Measurements from ENCODE around the gene ROR2.

Gene ROR2

DNA sequence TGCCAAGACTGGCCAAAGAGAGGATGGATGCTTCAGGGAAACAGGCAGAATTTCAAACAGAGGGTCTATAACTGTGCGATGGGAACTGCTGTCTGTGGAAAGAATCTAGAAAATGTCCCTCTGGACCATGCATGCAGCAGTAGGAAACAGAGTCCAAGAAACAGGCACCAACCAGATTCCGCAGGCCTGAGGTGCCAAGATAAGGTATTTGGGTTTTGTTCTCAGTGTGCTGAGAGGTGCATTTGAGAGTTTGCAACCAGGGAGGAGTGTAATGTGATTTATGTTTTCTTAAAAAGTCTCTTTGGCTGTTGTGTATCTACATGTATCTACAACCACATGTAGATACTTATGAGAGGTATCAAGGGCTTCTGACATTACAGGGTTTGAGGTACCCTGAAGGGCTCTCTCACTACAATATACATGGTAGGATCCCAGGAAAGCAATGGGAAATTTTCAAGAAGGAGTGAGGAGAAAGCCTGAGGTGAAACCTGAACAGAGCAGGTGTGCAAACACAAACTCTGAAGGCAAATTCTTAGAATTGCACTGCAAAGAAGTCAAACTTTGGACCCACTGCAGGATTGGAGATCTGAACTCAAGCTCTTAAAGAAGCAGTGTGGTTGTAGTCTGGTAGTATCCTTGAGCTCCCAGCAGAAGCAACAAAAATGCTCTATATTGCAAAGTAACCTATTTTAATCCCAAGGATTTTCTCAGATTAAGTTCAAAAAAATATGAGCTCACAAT lies 343.6 kb downstream of the ROR2 start:
- no peak for DNase-seq

DNA sequence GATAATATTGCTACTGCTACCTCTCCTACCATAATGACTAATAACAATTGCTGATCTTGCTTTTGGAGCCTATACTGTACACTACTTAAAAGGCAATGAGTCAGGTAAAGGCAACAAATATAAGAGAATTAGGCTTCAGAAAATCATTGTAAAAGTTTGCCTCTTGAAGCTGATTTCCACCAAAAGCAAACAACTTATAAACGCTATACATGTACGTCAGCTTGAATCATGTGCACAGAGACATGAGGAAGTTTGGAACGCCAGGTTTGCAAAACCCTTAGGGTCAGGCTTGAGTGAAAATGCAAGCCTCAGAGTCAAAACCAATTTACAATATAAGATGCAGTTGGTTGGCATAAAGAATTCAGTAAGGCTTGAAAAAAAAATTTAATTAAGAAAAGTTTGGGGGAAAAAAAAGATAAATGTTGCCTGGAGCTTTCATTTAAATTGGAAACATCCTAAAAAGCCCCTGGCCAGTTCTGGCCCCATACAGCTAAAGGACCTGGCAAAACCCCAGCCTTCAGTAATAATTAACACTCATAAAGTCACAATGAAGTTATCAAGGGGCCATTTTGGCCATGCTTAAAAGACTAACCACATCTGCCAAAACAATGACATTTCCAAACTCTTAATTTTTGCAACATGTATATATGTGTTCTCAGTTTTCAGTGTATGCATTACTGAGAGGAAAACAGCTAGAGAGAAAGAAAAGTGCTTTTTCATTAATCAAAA lies 345.4 kb downstream of the ROR2 start:
- DNase-seq, result no peak

DNA sequence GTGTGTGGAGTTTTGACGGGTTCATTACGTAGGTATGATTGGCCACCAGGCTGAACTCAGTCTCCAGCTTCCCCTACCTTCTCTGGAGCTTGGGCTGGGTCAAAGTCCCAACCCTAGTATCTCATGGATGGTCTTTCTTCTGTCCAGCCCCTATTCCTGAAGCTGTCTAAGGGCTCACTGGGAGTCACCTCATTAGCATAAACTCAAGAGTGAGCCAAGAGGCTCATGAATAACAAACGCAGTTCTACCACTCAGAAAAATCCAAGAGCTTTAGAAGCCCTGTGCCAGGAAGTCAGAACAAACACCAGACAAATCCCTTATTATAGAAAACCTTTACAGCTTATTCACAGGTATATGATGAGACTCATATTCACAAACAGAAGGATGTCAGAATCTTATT lies 346.1 kb downstream of the ROR2 start:
- DNase-seq, result no peak

DNA sequence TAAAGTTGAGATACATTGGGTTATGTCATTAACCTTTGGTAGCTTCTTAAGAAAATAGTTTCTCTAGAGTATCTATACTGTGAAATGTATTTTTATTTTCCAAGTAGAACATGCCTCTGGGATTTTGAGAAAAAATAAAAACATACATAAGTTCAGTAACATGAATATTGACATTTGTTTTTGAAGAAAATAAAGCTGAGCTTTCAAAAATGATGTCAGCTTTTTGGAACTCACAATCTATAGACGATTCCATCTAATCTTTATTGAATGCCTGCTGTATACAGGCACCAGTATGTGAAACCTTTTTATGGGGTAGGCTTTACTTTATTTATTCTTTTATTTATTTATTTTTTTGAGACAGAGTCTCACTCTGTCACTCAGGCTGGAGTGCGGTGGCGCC lies 350.5 kb downstream of the ROR2 start:
- no peak for DNase-seq

DNA sequence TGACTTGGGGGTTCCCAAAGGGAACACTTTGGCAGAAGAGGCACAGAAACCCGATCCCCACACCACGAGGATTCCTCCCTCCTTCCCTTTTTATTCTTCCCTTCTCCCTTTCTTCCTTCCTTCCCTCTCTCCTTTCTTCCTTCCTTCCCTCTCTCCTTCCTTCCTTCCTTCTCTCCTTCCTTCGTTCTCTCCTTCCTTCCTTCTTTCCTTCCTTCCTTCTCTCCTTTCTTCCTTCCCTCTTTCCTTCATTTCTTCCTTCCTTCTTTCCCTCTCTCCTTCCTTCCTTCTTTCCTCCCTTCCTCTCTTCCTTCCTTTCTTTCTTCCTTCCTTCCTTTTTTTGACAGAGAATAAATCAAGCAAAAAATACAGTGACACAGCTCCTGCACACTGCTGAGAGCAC lies 358.4 kb downstream of the ROR2 start:
- DNase-seq, result no peak

DNA sequence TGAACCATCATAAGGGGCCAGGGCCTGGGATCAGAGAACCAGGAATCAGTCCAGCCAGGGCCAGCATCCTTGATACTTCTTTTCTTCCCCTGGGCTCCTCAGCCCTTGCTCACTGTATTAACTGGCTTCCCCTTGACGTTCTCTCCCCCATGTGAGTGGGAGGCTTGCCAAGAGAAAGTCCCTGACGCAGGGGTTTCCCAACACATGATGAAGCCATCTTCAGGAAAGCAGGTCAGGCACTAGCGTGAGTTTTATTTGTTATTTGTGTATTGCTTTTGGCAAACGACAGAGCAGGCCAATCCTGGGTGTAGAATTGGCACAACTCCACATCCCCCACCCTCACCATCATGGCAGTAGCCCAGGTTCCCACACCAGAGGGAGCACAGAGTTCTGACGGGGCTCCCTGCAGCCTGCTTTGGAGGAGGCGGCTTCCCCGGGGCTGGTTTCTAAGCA lies 360.9 kb downstream of the ROR2 start:
- DNase-seq, result no peak

DNA sequence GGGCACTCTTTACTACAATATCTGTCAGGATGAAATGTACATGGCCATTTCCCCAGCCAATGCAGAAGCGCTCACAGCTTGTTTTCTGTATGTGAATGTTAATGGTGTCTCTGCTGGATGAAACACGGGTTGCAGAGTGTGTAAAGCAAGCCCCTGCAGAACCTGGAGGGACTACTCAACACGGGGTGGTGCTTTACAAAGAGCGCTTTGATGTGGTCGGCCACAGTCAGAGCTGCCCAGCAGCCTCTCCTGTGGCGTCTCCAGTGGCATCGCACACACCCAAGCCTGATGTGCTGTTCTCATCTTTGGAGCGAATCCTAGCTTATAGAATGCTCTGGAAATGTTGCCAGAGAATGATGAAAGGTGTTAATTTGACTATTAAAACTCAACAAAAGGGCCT lies 363.7 kb downstream of the ROR2 start:
- no peak for DNase-seq

DNA sequence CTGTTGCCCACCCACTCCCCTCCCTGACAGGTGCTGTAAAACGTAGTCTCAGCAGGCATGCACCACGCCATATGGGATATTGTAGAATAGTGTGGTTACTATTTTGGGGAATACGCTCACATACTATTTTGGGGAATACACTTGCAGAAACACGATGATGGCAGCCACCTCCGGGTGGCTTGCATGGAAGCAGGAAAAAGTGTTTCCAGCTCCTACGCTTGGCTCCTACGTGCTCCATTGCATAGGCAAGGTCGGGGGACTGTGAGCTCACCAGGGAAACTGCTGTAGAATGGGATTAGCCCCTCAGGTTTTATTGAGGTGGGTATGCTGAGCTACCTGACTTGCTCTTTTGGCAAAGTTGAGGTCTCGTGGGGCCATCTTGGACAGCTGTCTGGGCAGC lies 366.1 kb downstream of the ROR2 start:
- DNase-seq, result no peak

DNA sequence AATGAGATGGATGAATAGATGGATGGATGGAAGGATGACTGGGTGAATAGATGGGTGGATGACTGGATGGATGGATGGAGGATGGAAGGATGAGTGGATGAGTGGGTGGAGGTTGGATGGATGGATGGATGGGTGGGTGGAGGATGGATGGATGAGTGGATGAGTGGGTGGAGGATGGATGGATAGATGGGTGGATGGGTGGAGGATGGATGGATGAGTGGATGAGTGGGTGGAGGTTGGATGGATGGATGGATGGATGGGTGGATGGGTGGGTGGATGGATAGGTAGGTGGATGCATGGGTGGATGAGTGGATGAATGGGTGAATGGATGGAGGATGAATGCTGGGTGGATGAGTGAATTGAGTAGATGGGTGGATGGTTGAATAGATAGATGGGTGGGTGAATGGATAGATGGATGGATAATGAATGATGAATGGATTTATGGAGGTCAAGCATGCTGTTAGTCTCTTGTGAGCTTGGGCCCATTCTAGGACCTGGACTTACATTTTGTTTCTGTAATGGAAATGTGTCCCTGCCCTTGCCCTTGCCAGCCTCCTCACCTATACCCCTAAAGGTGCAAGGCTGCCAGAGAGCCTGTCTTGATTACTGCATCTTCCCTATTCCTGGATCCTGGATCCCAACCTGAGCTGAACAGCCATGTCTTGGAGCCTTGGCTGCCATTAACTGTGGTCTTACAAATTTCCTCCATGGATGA lies 366.7 kb downstream of the ROR2 start:
- DNase-seq, result no peak

DNA sequence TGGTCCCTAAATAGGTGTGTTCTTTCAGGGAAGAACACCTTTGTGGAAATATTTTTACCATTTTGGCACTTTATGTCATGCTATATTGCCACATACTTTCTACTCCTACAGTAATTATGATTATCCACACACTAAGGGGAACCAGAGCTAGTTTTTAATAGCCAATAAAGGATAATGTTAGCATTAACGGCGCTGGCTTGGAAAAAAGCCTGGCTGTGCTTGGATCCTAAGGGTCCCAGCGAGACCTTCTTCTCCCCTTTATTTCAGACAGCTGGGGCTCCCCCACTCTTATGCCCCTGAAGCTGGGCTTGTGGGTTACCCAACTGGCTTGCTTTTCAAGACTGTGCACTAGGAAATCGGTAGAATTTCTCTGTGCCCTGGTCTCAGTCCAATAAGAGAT lies 367.8 kb downstream of the ROR2 start:
- no peak for DNase-seq

DNA sequence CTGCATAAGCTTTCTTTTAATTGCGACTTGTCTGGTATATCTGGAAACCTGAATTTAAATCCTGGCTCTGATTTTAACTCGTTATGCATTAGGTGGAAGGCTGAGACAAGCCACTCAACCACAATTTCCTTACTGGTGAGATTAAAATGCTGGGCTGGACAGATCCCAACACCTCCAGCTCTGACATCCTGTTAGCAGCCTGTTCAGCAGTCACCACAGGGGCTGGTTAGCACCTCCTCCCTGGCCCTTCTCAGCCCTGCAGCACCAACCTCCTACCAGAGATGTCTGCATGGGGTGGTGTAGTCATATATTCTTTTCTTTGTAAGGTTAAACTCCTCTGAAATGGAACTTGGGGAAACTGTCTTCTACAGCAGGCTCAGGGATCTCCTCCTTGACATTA lies 369.9 kb downstream of the ROR2 start:
- no peak for DNase-seq

DNA sequence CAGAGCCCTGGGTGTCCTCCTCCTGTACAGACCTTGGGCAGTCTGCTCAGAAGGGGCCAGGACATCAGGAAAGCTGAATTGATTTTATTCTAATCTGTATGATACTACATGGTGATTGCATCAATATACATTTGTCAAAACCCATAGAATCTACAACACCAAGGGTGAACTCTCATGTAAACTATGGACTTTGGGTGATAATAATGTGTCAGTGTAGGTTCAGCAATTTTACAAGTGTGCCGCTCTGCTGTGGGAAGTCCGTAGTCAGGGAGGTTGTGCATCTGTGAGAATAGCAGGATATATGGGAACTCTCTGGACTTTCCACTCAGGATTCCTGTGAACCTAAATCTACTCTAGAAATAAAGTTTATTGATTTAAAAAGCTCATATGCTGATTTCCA lies 371.1 kb downstream of the ROR2 start:
- DNase-seq, result no peak

DNA sequence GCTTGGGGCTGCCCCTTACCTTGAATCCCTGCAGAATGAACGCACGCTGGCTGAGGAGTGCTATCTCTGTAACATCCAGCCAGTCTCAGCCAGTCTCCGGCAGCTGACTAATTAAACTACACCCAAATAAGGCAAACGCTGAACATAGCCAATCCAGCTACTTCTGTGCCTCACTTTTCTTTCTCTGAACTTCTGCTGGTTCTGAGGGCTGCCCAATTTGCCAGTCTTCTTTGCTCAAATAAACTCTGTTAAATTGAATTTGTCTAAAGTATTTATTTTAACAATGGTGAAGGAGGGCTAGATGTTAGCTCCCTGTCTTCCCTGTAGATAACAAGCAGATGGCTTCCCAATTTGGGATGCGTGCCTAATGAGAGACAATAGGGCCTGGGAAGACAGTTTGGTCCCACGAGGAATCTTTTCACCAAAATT lies 372.4 kb downstream of the ROR2 start:
- no peak for DNase-seq

DNA sequence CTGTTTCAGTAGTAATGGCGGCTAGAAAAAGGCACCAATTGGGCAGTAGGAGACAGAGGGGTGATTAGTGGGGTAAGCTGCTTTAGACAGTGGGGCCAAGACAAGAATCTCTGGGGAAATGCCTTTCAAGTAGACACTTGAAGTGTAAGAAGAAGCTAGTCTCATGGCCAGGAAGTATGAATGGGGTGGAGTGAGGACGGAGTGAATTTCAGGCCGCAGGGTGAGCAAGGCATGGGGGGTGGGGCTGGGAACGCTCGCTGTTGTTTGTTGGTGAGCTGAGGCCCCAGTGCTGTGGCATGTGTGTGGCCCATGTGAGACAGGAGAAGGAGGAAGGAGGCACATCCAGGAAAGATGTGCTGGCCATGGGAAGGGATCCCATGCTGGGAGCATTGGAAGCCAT lies 377.2 kb downstream of the ROR2 start:
- no peak for DNase-seq

DNA sequence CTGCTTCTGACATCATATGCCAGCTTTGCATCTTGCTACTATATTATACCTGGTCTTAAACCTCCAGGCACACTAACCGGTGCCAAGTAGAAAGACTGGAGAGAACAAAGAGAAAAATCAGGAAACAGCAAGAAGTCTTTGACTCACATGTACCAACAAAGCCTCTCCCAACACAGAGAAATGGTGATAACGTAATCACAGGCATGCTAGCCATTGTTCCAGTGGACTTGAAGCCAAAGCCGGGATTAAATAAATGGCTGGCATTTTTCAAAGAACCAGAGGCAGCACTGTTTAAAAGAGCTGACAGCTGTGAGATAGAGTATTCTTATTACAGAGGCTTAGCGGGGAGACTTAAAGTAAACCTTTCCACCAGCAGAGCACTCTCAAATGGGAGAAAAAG lies 378.0 kb downstream of the ROR2 start:
- no peak for DNase-seq

DNA sequence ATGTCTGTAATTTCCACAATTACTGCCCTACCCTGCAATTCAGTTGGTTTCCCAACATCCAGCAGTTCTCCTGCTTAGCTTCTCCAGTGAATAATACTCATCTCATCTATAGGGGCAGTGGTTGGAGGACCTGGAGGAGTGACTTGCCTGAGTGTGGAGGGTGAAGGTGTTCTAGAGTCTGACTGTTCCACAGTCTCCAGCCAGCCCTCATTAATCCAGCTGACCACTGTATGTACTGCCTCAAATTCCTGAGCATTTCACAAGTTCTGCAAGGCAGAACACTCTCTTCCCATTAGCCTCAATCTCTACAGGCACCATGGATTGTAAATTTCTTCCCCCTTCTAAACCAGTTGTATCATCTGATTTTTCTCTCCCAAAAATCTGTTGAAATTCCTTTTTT lies 379.0 kb downstream of the ROR2 start:
- DNase-seq, result no peak

DNA sequence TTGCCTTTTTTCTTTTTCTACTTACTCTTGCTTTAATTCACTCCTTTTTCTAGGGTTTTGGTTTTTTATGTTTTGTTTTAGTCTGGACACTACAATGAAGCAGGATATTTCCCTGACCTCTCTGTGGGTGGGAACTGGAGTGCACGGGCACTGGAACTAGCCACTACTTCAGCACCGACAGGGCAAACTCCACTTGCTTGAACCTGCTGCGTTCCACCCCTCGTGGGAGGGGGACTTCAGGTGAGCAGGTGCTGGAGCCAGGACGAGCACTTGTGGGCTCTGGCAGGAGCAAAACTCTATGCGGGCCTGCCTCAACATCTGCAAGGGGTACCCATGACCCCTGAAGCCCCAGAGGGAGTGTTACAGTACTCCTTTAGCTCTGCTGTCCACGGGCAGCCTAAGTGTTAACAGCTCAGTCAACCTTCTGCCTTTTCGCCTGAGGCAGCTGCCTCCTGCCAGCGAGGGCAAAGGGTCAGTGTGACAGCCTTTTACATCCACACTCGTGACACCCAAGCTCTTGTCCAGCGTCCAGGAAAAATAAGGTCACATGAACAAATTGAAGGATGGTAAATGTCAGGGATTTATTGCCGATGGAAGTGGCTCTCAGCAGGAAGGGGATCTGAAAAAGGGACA lies 382.3 kb downstream of the ROR2 start:
- no peak for DNase-seq

DNA sequence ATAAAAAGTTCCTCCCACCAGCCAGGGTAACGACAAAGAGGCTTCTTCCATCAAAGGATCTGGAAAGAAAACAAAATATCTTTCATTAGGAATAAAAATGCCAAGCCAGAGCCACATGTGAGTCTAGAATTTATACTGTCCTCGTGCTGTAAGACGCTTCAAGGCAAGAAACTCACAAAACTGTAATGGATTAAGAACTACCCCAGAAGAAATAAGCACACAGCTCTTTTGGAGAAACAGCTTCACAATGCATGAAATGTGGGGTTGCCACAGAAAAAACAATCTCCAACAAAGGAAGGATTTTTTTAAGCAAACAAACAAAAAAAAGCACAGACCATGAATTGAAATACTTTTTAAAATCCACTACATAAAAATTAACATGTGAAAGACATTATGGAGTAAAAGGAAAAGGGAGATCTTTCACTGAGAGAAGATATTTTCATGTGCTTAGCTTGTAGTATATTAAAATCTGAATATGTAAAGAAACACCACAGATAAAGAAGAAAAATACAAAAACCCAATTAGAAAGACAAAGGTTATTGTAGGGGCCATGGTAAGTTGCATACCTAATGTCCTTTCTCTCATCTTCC lies 385.9 kb downstream of the ROR2 start:
- DNase-seq, result no peak

DNA sequence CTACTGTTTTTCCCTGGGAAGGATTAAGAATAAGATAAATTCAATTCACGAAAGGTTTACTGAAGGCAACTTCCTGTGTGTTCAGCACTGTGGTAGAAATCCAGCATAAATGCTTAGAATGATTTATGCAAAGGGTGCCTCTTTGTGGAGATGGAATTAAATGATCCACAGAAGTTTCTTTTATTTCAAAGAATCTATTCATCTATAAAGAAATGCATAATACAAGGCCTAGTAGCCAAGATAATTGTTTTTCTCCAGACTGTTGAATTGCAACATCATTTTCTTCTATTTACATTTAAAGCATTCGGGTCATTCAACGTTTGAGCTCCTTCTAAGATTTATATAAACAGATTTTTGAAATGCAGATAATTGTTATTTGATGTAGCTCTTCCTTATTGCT lies 387.6 kb downstream of the ROR2 start:
- no peak for DNase-seq

DNA sequence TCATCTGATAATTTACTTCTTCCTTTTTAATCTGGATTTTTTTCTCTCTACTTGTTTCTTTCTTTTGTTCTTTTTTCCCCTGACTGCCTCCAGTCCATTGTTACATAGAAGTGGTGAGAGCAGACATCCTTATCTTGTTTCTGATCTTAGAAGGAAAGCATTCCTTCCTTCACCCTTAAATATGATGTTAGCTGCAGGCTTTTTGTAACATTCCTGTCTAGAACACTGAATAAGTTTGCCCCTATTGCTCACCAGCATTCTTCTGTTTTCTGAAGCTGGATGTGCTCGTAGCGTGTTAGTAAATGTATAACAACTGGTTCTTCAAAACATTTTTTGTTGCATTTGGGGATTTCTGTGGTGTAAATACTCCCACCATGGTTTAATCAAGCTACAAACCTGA lies 389.7 kb downstream of the ROR2 start:
- no peak for DNase-seq

DNA sequence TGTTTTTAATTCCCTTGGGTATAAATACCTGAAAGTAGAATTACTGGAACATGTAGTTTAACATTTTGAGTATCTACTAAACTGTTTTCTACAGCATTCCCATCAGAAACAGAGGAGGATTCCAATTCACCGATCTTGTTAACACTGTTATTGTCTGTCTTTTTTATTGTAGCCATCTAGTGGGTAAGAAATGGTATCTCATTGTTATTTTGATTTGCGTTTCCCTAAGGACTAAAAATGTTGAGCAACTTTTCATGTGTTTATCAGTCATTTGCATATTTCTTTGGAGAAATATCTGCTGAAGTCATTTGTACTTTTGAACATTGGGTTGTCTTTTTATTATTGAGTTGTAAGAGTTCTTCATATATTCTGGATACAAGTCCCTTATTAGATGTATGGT lies 391.1 kb downstream of the ROR2 start:
- DNase-seq, result peak in 1 of 2 experiments; percentile 6

DNA sequence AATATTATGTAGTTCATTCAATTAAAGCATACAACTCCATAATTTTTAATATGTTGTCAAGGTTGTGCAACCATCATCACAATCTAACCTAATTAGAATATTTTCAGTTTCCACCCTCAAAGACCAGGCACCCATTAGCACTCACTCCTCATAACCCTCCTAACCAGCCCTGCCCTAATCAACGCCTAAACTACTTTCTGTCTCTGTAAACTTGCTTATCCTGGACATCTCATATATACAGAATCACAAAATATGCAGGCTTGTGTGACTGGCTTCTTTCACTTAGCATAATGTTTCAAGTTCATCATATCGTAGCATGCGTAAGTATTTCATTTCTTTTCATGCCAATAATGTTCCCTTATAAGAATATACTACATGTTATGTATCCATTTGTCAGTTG lies 391.6 kb downstream of the ROR2 start:
- no peak for DNase-seq

DNA sequence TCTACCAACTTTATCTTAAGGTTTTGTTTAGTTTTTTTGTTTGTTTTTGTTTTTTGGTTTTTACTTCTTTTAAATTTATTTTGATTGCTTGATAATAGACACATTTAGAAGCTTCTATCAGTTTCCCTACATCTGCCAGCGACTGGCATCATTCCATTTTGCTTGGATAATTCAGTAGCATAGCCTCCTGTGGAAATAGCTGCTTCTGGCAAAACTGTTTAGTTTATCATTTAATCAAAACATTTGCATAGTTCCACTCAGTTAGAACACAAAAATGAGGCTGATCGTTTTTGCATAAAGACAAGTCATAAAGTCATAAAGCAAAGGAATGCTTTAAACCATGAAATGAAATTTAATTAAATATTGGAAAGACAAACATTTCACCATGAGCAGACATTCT lies 392.7 kb downstream of the ROR2 start:
- peak; percentile 45 to 63 for DNase-seq
